ENCODE measurements around the gene PGAM5. TPM values are rescaled to one million over a fixed set of nuclear protein-coding genes. Genes with fewer than 3 reads are reported as not detected.

The PGAM5 gene
- total RNA-seq, 1 experiment from 2014 or later: 78.1 TPM

- Mint-ChIP-seq H3K27ac (ENCODE audit: unreplicated experiment) (no peak overlapping the region), H3K4me1 (ENCODE audit: low read depth, unreplicated experiment) (no peaks in the 10 kb centered on the region), H3K4me3 (ENCODE audit: unreplicated experiment) (no peak overlapping the region), H3K27me3 (ENCODE audit: insufficient read depth, unreplicated experiment) (no peaks in the 10 kb centered on the region), H3K9me3 (ENCODE audit: unreplicated experiment) (peaks cover 2% of the 10 kb centered on the region), H3K36me3 (ENCODE audit: insufficient read depth, unreplicated experiment) (peaks cover 98% of the 10 kb centered on the region)
- intact Hi-C loops (cut with micrococcal nuclease; ENCODE audit: unreplicated experiment): no loop called here
- Histone ChIP-seq H3K4me3 (ENCODE audit: low read depth, low read length) (no peak overlapping the region), H3K9me3 (peaks cover 5% of the 10 kb centered on the region), H3K4me1 (no peaks in the 10 kb centered on the region), H3K36me3 (ENCODE audit: control insufficient read depth, insufficient read depth, low read length) (peaks cover 5% of the 10 kb centered on the region), H3K27me3 (replicated peaks; ENCODE audit: control insufficient read depth, insufficient read depth, low read length) (no peaks in the 10 kb centered on the region)
- TF ChIP-seq CTCF (IDR thresholded peaks at IDR 0.05; ENCODE audit: insufficient read depth in 1 of 2, low read depth in 1 of 2, low read length in 1 of 2, severe bottlenecking in 1 of 2, unreplicated experiment in 1 of 2): no peak
- no TSS peak for BruUV-seq (replicated peaks)
- POLR2A ChIA-PET: no interaction called here
- DNase-seq: no peak
- CTCF ChIA-PET: no interaction called here
Observed at GRCh38 chr12:132726386-132726785, 15.7 kb downstream of the PGAM5 start.

GRCh38 chr12:132727091-132727794 lies 16.6 kb downstream of the PGAM5 start:
- Histone ChIP-seq H3K4me3 (ENCODE audit: low read depth, low read length) (no peak overlapping the region), H3K4me1 (no peaks in the 10 kb centered on the region), H3K36me3 (ENCODE audit: control insufficient read depth, insufficient read depth, low read length) (peaks cover 5% of the 10 kb centered on the region), H3K9me3 (peaks cover 5% of the 10 kb centered on the region), H3K27me3 (replicated peaks; ENCODE audit: control insufficient read depth, insufficient read depth, low read length) (no peaks in the 10 kb centered on the region)
- POLR2A ChIA-PET: no interaction called here
- no peak overlapping the region for H3K4me3 Mint-ChIP-seq (ENCODE audit: unreplicated experiment)
- DNase-seq: no peak
- H3K36me3 Mint-ChIP-seq (ENCODE audit: insufficient read depth, unreplicated experiment): peaks cover 95% of the 10 kb centered on the region
- no TSS peak for BruUV-seq (replicated peaks)
- TF ChIP-seq CTCF (IDR thresholded peaks at IDR 0.05; ENCODE audit: insufficient read depth in 1 of 2, low read depth in 1 of 2, low read length in 1 of 2, severe bottlenecking in 1 of 2, unreplicated experiment in 1 of 2): no peak
- intact Hi-C loops (cut with micrococcal nuclease; ENCODE audit: unreplicated experiment): no loop called here
- no peak overlapping the region for H3K27ac Mint-ChIP-seq (ENCODE audit: unreplicated experiment)
- peaks cover 10% of the 10 kb centered on the region for H3K9me3 Mint-ChIP-seq (ENCODE audit: unreplicated experiment)
- H3K4me1 Mint-ChIP-seq (ENCODE audit: low read depth, unreplicated experiment): no peaks in the 10 kb centered on the region
- no peaks in the 10 kb centered on the region for H3K27me3 Mint-ChIP-seq (ENCODE audit: insufficient read depth, unreplicated experiment)
- CTCF ChIA-PET: no interaction called here

GRCh38 chr12:132728502-132728901 lies 17.9 kb downstream of the PGAM5 start:
- ChIA-PET POLR2A (no interaction called here), CTCF (no interaction called here)
- intact Hi-C loops (cut with micrococcal nuclease; ENCODE audit: unreplicated experiment): no loop called here
- Histone ChIP-seq H3K4me1 (no peaks in the 10 kb centered on the region), H3K4me3 (ENCODE audit: low read depth, low read length) (no peak overlapping the region), H3K9me3 (peaks cover 5% of the 10 kb centered on the region), H3K36me3 (ENCODE audit: control insufficient read depth, insufficient read depth, low read length) (peaks cover 2% of the 10 kb centered on the region), H3K27me3 (replicated peaks; ENCODE audit: control insufficient read depth, insufficient read depth, low read length) (no peaks in the 10 kb centered on the region)
- H3K27me3 Mint-ChIP-seq (ENCODE audit: insufficient read depth, unreplicated experiment): no peaks in the 10 kb centered on the region
- peak overlapping the region; percentile 39 for H3K27ac Mint-ChIP-seq (ENCODE audit: unreplicated experiment)
- no TSS peak for BruUV-seq (replicated peaks)
- H3K36me3 Mint-ChIP-seq (ENCODE audit: insufficient read depth, unreplicated experiment): peaks cover 95% of the 10 kb centered on the region
- peaks cover 10% of the 10 kb centered on the region for H3K9me3 Mint-ChIP-seq (ENCODE audit: unreplicated experiment)
- no peak overlapping the region for H3K4me3 Mint-ChIP-seq (ENCODE audit: unreplicated experiment)
- TF ChIP-seq CTCF (IDR thresholded peaks at IDR 0.05; ENCODE audit: insufficient read depth in 1 of 2, low read depth in 1 of 2, low read length in 1 of 2, severe bottlenecking in 1 of 2, unreplicated experiment in 1 of 2): no peak
- no peak for DNase-seq
- H3K4me1 Mint-ChIP-seq (ENCODE audit: low read depth, unreplicated experiment): no peaks in the 10 kb centered on the region
